IMR-90 (cell line): ENCODE results near the gene YJEFN3. TPM values are rescaled to one million over a fixed set of nuclear protein-coding genes. Genes with fewer than 3 reads are reported as not detected.

Source experiments
- ATAC-seq: fragments of 200-7000 bp; cut with Tn5 transposase; 2 replicates; pipeline ENCODE4 v1.9.1; 2020; ENCODE audit warnings: low read depth, mild to moderate bottlenecking, moderate library complexity
- BruUV-seq: library from RNA; stranded (reverse); fragments of 400-500 nt; replicated peaks from 2 replicates; lab custom pipeline; 2021; lab: Mats Ljungman, UMichigan
- CTCF ChIA-PET: fragments of 300-600 bp; formaldehyde crosslinking; extraction: SDS; loops from one replicate; lab custom pipeline; 2021; ENCODE audit warnings: antibody characterized with exemption; lab: Yijun Ruan, JAX
- POLR2A ChIA-PET: fragments of 300-600 bp; sonication (Branson Sonifier 250); formaldehyde crosslinking; loops from one replicate; lab custom pipeline; 2022; ENCODE audit warnings: antibody characterized with exemption; ENCODE audit not compliant: unreplicated experiment; lab: Charles Lee
- DNase-seq: peaks from one replicate; pipeline ENCODE4 v3.0.0; 2013
- H2AFZ ChIP-seq: replicated peaks from 2 replicates; pipeline ENCODE3; 2013; ENCODE audit warnings: low read length, mild to moderate bottlenecking; ENCODE audit not compliant: poor library complexity
- H2AK5ac ChIP-seq: 2 replicates; pipeline ENCODE4 v1.6.1; 2013; ENCODE audit warnings: low read depth, low read length, inconsistent platforms
- H2AK9ac ChIP-seq: replicated peaks from 2 replicates; pipeline ENCODE3; 2013; ENCODE audit warnings: mild to moderate bottlenecking, low read depth, low read length, moderate library complexity; ENCODE audit not compliant: poor library complexity
- H2BK120ac ChIP-seq: 2 replicates; pipeline ENCODE4 v1.6.1; 2013; ENCODE audit warnings: low read depth, low read length, inconsistent platforms
- H2BK15ac ChIP-seq: 3 replicates; pipeline ENCODE4 v1.6.1; 2013; ENCODE audit warnings: low read depth, low read length, inconsistent platforms
- H2BK20ac ChIP-seq: 2 replicates; pipeline ENCODE4 v1.6.1; 2013; ENCODE audit warnings: low read depth, mild to moderate bottlenecking, inconsistent platforms, low read length, moderate library complexity
- H2BK5ac ChIP-seq: 2 replicates; pipeline ENCODE4 v1.6.1; 2013; ENCODE audit warnings: mild to moderate bottlenecking, low read depth, low read length, inconsistent platforms; ENCODE audit not compliant: poor library complexity, severe bottlenecking
- H3K14ac ChIP-seq: replicated peaks from 2 replicates; pipeline ENCODE4 v1.6.1; 2013; ENCODE audit warnings: low read depth, low read length, inconsistent platforms
- H3K18ac ChIP-seq: 2 replicates; pipeline ENCODE4 v1.6.1; 2013; ENCODE audit warnings: low read depth, low read length, control low read depth
- H3K23ac ChIP-seq: 2 replicates; pipeline ENCODE4 v1.6.1; 2013; ENCODE audit warnings: low read depth, low read length, inconsistent platforms
- H3K27ac ChIP-seq: 2 replicates; pipeline ENCODE4 v1.5.1; 2013; ENCODE audit warnings: mild to moderate bottlenecking, control low read depth, low read length; ENCODE audit not compliant: insufficient read depth
- H3K27me3 ChIP-seq: 2 replicates; pipeline ENCODE4 v1.6.1; 2013; ENCODE audit warnings: low read length; ENCODE audit not compliant: control insufficient read depth, insufficient read depth
- H3K36me3 ChIP-seq: 2 replicates; pipeline ENCODE4 v1.6.1; 2013; ENCODE audit warnings: low read length, mixed read lengths; ENCODE audit not compliant: control insufficient read depth, insufficient read depth
- H3K4ac ChIP-seq: 2 replicates; pipeline ENCODE4 v1.6.1; 2013; ENCODE audit warnings: low read depth, low read length, inconsistent platforms
- H3K4me1 ChIP-seq: 2 replicates; pipeline ENCODE4 v1.6.1; 2013; ENCODE audit warnings: low read length, mixed read lengths; ENCODE audit not compliant: control insufficient read depth, insufficient read depth
- H3K4me2 ChIP-seq: 2 replicates; pipeline ENCODE4 v1.6.1; 2013; ENCODE audit warnings: low read depth, mild to moderate bottlenecking, control low read depth, low read length, moderate library complexity
- H3K4me3 ChIP-seq: 2 replicates; pipeline ENCODE4 v1.5.1; 2013; ENCODE audit warnings: low read depth, mild to moderate bottlenecking, control low read depth, low read length, moderate library complexity; ENCODE audit not compliant: insufficient read depth
- H3K56ac ChIP-seq: 2 replicates; pipeline ENCODE4 v1.6.1; 2013; ENCODE audit warnings: low read length, inconsistent platforms; ENCODE audit not compliant: insufficient read depth; ENCODE audit errors: extremely low read depth
- H3K79me1 ChIP-seq, 2 experiments: 2 replicates each; pipeline ENCODE4 v1.6.1; 2013; ENCODE audit warnings: low read length in 2 of 2, inconsistent platforms in 1 of 2, low read depth in 1 of 2
- H3K9ac ChIP-seq: 2 replicates; pipeline ENCODE4 v1.6.1; 2013; ENCODE audit warnings: low read depth, low read length, control low read depth
- H3K9me1 ChIP-seq: 2 replicates; pipeline ENCODE4 v1.6.1; 2013; ENCODE audit warnings: low read length, inconsistent platforms; ENCODE audit not compliant: insufficient read depth
- H3K9me3 ChIP-seq: 2 replicates; pipeline ENCODE4 v1.6.1; 2013; ENCODE audit warnings: low read length; ENCODE audit not compliant: control insufficient read depth, insufficient read depth
- H4K20me1 ChIP-seq: 2 replicates; pipeline ENCODE4 v1.6.1; 2013; ENCODE audit warnings: low read length, inconsistent platforms; ENCODE audit not compliant: insufficient read depth
- H4K5ac ChIP-seq: 2 replicates; pipeline ENCODE4 v1.6.1; 2013; ENCODE audit warnings: mild to moderate bottlenecking, low read depth, low read length, control low read depth
- H4K8ac ChIP-seq, 2 experiments: 2 replicates each; pipeline ENCODE4 v1.6.1; 2013; ENCODE audit warnings: low read depth in 2 of 2, low read length in 2 of 2, control low read depth in 1 of 2, inconsistent platforms in 1 of 2
- H4K91ac ChIP-seq: 2 replicates; pipeline ENCODE4 v1.6.1; 2013; ENCODE audit warnings: low read depth, low read length, inconsistent platforms; ENCODE audit not compliant: insufficient read depth
- BHLHE40 ChIP-seq: fragments of 150-350 bp; IDR thresholded peaks from 2 replicates; pipeline ENCODE4 v1.6.1; 2016; ENCODE audit warnings: mild to moderate bottlenecking, low read depth, low read length
- CHD1 ChIP-seq: IDR thresholded peaks from 2 replicates; pipeline ENCODE4 v1.6.1; 2012; ENCODE audit warnings: low read depth, low read length, improper control_type of control experiment
- CTCF ChIP-seq: conservative IDR thresholded peaks from 2 replicates; pipeline ENCODE4 v1.5.1; 2012; ENCODE audit warnings: mild to moderate bottlenecking, low read depth, low read length, improper control_type of control experiment
- FOS ChIP-seq: fragments of 150-350 bp; IDR thresholded peaks from 2 replicates; pipeline ENCODE4 v1.6.1; 2016; ENCODE audit warnings: low read depth, low read length
- MAZ ChIP-seq: IDR thresholded peaks from 2 replicates; pipeline ENCODE4 v1.6.1; 2012; ENCODE audit warnings: low read depth, mild to moderate bottlenecking, low read length, improper control_type of control experiment, moderate library complexity, borderline replicate concordance
- MXI1 ChIP-seq: IDR thresholded peaks from 2 replicates; pipeline ENCODE4 v1.6.1; 2012; ENCODE audit warnings: low read depth, mild to moderate bottlenecking, low read length, moderate library complexity, borderline replicate concordance
- NFE2L2 ChIP-seq: fragments of 150-350 bp; IDR thresholded peaks from 2 replicates; pipeline ENCODE4 v1.6.1; 2016; ENCODE audit warnings: low read depth, mild to moderate bottlenecking, low read length
- POLR2A ChIP-seq: IDR thresholded peaks from 2 replicates; pipeline ENCODE4 v1.6.1; 2012; ENCODE audit warnings: mild to moderate bottlenecking, low read depth, low read length
- RAD21 ChIP-seq: IDR thresholded peaks from 2 replicates; pipeline ENCODE4 v1.6.1; 2012; ENCODE audit warnings: low read length, improper control_type of control experiment
- RFX5 ChIP-seq: IDR thresholded peaks from 2 replicates; pipeline ENCODE4 v1.8.0; 2012; ENCODE audit warnings: low read depth, mild to moderate bottlenecking, low read length, moderate library complexity
- WGBS, 2 experiments: methylation state at CpG; one replicate each; pipeline versions ENCODE4 v1.1.5 to v1.1.7; 2013; ENCODE audit warnings: missing lambda C conversion rate in 2 of 2; ENCODE audit not compliant: insufficient read length in 1 of 2; ENCODE audit errors: extremely low coverage in 2 of 2; 5-methylcytosine and 5-hydroxymethylcytosine counted together
- dilution Hi-C: fragments of 300-500 bp; cut with HindIII; formaldehyde crosslinking; loops from one replicate; pipeline ENCODE4 v1.14.3; 2018; ENCODE audit warnings: low sequenced_read_pairs; ENCODE audit not compliant: unreplicated experiment
- in situ Hi-C: fragments of 300-500 bp; cut with MboI; formaldehyde crosslinking; loops from 3 replicates; pipeline ENCODE4 v1.14.3; 2019; ENCODE audit warnings: low sequenced_read_pairs, inconsistent platforms, mixed read lengths
- intact Hi-C: fragments of 100-400 bp; cut with micrococcal nuclease; formaldehyde crosslinking; loops from 2 replicates; pipeline ENCODE4 v1.10.0; 2022
- polyA plus RNA-seq, 3 experiments: library from polyadenylated mRNA; depleted of rRNA; stranded (reverse); fragments of >200 nt; gene quantifications; 2 replicates each; pipeline ENCODE4 v1.2.3, GENCODE V29; 2012; ENCODE audit warnings: low replicate concordance in 1 of 3
- total RNA-seq: library from RNA; depleted of rRNA; stranded (reverse); fragments of >200 nt; gene quantifications from 2 replicates; pipeline ENCODE4 v1.2.3, GENCODE V29; 2012
- TF ChIP-seq, protein P1 (sequence below): fragments of 150-350 bp; IDR thresholded peaks from 2 replicates; pipeline ENCODE4 v1.6.1; 2016; ENCODE audit warnings: low read depth, mild to moderate bottlenecking, low read length, moderate library complexity, borderline replicate concordance

The YJEFN3 gene
- total and polyA plus RNA-seq, 2 of the 4 experiments (the other 2 are of a cell fraction): 0.72 to 4.0 TPM

DNA sequence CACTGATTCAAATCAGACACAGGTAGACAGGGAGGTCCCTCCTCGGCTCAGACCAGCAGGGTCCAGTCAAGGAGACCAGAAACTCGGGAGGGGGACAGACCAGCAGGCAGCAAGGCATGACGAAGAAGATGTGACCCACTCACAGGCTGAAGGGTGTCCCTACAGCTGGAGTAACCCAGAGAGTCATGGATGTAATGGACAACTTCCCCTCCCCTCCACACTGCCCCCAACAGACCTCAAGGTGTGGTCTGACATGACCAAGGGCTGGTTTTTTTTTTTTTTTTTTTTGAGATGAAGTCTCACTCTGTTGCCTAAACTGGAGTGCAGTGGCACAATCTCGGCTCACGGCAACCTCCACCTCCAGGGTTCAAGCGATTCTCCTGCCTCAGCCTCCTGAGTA is 55.6 kb downstream of the YJEFN3 start:
- H2BK15ac ChIP-seq: no peak overlapping the region
- no peak overlapping the region for H2AFZ ChIP-seq
- no peak overlapping the region for H3K4me3 ChIP-seq
- ChIA-PET POLR2A (no interaction called here), CTCF (no interaction called here)
- WGBS, 2 experiments: no CpG with 5 or more reads among the region's 6 CpGs
- no peaks in the 10 kb centered on the region for H4K20me1 ChIP-seq
- dilution Hi-C loops: no loop called here
- no peak overlapping the region for H3K56ac ChIP-seq
- no peak overlapping the region for H3K18ac ChIP-seq
- intact Hi-C loops: no loop called here
- H3K9ac ChIP-seq: no peak overlapping the region
- H3K4ac ChIP-seq: no peak overlapping the region
- no peak overlapping the region for H4K8ac ChIP-seq
- H4K91ac ChIP-seq: no peak overlapping the region
- H3K36me3 ChIP-seq: no peaks in the 10 kb centered on the region
- no peak overlapping the region for H3K23ac ChIP-seq
- H3K79me1 ChIP-seq: no peaks in the 10 kb centered on the region
- ATAC-seq (no peak), DNase-seq (no peak)
- no peak overlapping the region for H2BK5ac ChIP-seq
- TF ChIP-seq, protein P1, sequence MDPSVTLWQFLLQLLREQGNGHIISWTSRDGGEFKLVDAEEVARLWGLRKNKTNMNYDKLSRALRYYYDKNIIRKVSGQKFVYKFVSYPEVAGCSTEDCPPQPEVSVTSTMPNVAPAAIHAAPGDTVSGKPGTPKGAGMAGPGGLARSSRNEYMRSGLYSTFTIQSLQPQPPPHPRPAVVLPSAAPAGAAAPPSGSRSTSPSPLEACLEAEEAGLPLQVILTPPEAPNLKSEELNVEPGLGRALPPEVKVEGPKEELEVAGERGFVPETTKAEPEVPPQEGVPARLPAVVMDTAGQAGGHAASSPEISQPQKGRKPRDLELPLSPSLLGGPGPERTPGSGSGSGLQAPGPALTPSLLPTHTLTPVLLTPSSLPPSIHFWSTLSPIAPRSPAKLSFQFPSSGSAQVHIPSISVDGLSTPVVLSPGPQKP: no peak
- TF ChIP-seq POLR2A (no peak), CHD1 (no peak), FOS (no peak), MXI1 (no peak), RFX5 (no peak), BHLHE40 (no peak), MAZ (no peak), NFE2L2 (no peak), CTCF (no peak), RAD21 (no peak)
- H4K5ac ChIP-seq: no peak overlapping the region
- H3K27me3 ChIP-seq: no peaks in the 10 kb centered on the region
- H3K9me3 ChIP-seq: no peaks in the 10 kb centered on the region
- H2BK120ac ChIP-seq: no peak overlapping the region
- H2AK5ac ChIP-seq: no peak overlapping the region
- no peak overlapping the region for H3K27ac ChIP-seq
- H2BK20ac ChIP-seq: no peak overlapping the region
- no peak overlapping the region for H3K14ac ChIP-seq
- no peaks in the 10 kb centered on the region for H3K9me1 ChIP-seq
- H2AK9ac ChIP-seq: no peak overlapping the region
- no peak overlapping the region for H3K4me2 ChIP-seq
- in situ Hi-C loops: no loop called here
- no peaks in the 10 kb centered on the region for H3K4me1 ChIP-seq
- no TSS peak for BruUV-seq
